CD8-positive, alpha-beta memory T cell (primary cell): Measurements from ENCODE around the gene LITAF. TPM values are rescaled to one million over a fixed set of nuclear protein-coding genes. Genes with fewer than 3 reads are reported as not detected.

ENCODE experiments used
- CTCF ChIA-PET: fragments of 350-600 bp; sonication (Branson Sonifier 250); formaldehyde crosslinking; loops from one replicate; lab custom pipeline; 2021; ENCODE audit warnings: antibody characterized with exemption; lab: Charles Lee
- POLR2A ChIA-PET: fragments of 350-600 bp; sonication (Branson Sonifier 250); formaldehyde crosslinking; loops from one replicate; lab custom pipeline; 2021; ENCODE audit warnings: antibody characterized with exemption; lab: Charles Lee
- DNase-seq, 5 donors: peaks; one replicate each; pipeline versions ENCODE4 v3.0.0 to v3.0.0-alpha.2; 2020 to 2022; ENCODE audit warnings: mixed read lengths in 1 of 5
- H3K27ac ChIP-seq: one replicate; pipeline ENCODE4 v1.7.0; 2013; ENCODE audit warnings: low read depth, mild to moderate bottlenecking, low read length, moderate library complexity
- H3K27me3 ChIP-seq: 2 replicates; pipeline ENCODE4 v1.7.0; 2013; ENCODE audit warnings: low read length, mild to moderate bottlenecking; ENCODE audit not compliant: insufficient read depth, poor library complexity, severe bottlenecking
- H3K36me3 ChIP-seq: 2 replicates; pipeline ENCODE4 v1.7.0; 2013; ENCODE audit warnings: mild to moderate bottlenecking, low read length, moderate library complexity; ENCODE audit not compliant: insufficient read depth
- H3K4me1 ChIP-seq: 2 replicates; pipeline ENCODE4 v1.7.0; 2013; ENCODE audit warnings: mild to moderate bottlenecking, low read length, moderate library complexity; ENCODE audit not compliant: insufficient read depth
- H3K4me3 ChIP-seq: 2 replicates; pipeline ENCODE4 v1.7.0; 2013; ENCODE audit warnings: mild to moderate bottlenecking, low read length
- H3K9me3 ChIP-seq: 2 replicates; pipeline ENCODE4 v1.7.0; 2013; ENCODE audit warnings: mild to moderate bottlenecking, low read length
- H3K27ac Mint-ChIP-seq, 8 donors: one replicate each; pipeline ENCODE4 v1.8.0; 2020 to 2021; ENCODE audit warnings: mixed read lengths in 8 of 8, mild to moderate bottlenecking in 6 of 8, inconsistent platforms in 3 of 8, moderate library complexity in 3 of 8
- H3K27me3 Mint-ChIP-seq, 2 donors: one replicate each; pipeline ENCODE4 v1.8.0; 2020 to 2021; ENCODE audit warnings: mixed read lengths in 2 of 2, mild to moderate bottlenecking in 1 of 2, moderate library complexity in 1 of 2
- H3K36me3 Mint-ChIP-seq, 3 donors: one replicate each; pipeline ENCODE4 v1.8.0; 2020 to 2021; ENCODE audit warnings: mixed read lengths in 3 of 3, inconsistent platforms in 1 of 3, mild to moderate bottlenecking in 1 of 3
- H3K4me1 Mint-ChIP-seq, 3 donors: one replicate each; pipeline ENCODE4 v1.8.0; 2020 to 2021; ENCODE audit warnings: mixed read lengths in 3 of 3, inconsistent platforms in 1 of 3, mild to moderate bottlenecking in 1 of 3
- H3K4me3 Mint-ChIP-seq, 7 donors: one replicate each; pipeline ENCODE4 v1.8.0; 2020 to 2021; ENCODE audit warnings: mixed read lengths in 7 of 7, mild to moderate bottlenecking in 6 of 7, moderate library complexity in 4 of 7, inconsistent platforms in 2 of 7
- H3K9me3 Mint-ChIP-seq, 5 donors: one replicate each; pipeline ENCODE4 v1.8.0; 2020 to 2022; ENCODE audit warnings: mixed read lengths in 5 of 5, mild to moderate bottlenecking in 3 of 5, moderate library complexity in 2 of 5, inconsistent platforms in 1 of 5
- polyA plus RNA-seq: library from polyadenylated mRNA; unstranded; fragments of 300-500 nt; fragmentation: Illumina TruSeq; gene quantifications from one replicate; pipeline ENCODE4 v1.2.3, GENCODE V29; 2021
- total RNA-seq, 2 experiments: library from RNA; stranded (reverse); gene quantifications; one replicate each; pipeline ENCODE4 v1.2.3, GENCODE V29; 2021

The LITAF gene
- total and polyA plus RNA-seq, 3 experiments from 2014 or later = 199 to 629 (median 201) TPM

GRCh38 chr16:11611871-11612664 lies 25.3 kb upstream of the LITAF start:
- no peaks in the 10 kb centered on the region for H3K9me3 Mint-ChIP-seq
- no peak overlapping the region for H3K4me3 Mint-ChIP-seq
- Histone ChIP-seq H3K4me3 (no peak overlapping the region), H3K4me1 (peaks cover 20% of the 10 kb centered on the region), H3K36me3 (no peaks in the 10 kb centered on the region), H3K27ac (no peak overlapping the region), H3K9me3 (no peaks in the 10 kb centered on the region), H3K27me3 (no peaks in the 10 kb centered on the region)
- H3K27ac Mint-ChIP-seq = peak overlapping the region in 2 of 8 donors; percentile 58 to 63
- H3K36me3 Mint-ChIP-seq = no peaks in the 10 kb centered on the region
- CTCF ChIA-PET = interaction anchor here (1.0 kb wide), 1 partner anchor 10 kb away, joined by 3 read pairs; no protein-coding TSS in a partner anchor
- peaks cover 0 to 2% of the 10 kb centered on the region in 2 donors for H3K27me3 Mint-ChIP-seq
- DNase-seq = no peak
- peaks cover 22 to 32% (median 27%) of the 10 kb centered on the region in 3 donors for H3K4me1 Mint-ChIP-seq
- POLR2A ChIA-PET = interaction anchor here (0.5 kb wide), 1 partner anchor 30 kb away, joined by 5 read pairs; no protein-coding TSS in a partner anchor

GRCh38 chr16:11610580-11610979 lies 23.9 kb upstream of the LITAF start:
- Histone ChIP-seq H3K9me3 (no peaks in the 10 kb centered on the region), H3K27ac (no peak overlapping the region), H3K27me3 (no peaks in the 10 kb centered on the region), H3K4me3 (no peak overlapping the region), H3K36me3 (no peaks in the 10 kb centered on the region), H3K4me1 (peaks cover 10% of the 10 kb centered on the region)
- H3K9me3 Mint-ChIP-seq = no peaks in the 10 kb centered on the region
- ChIA-PET CTCF (no interaction called here), POLR2A (no interaction called here)
- DNase-seq = no peak
- no peak overlapping the region for H3K4me3 Mint-ChIP-seq
- peaks cover 0 to 2% of the 10 kb centered on the region in 2 donors for H3K27me3 Mint-ChIP-seq
- no peak overlapping the region for H3K27ac Mint-ChIP-seq
- peaks cover 22 to 25% (median 25%) of the 10 kb centered on the region in 3 donors for H3K4me1 Mint-ChIP-seq
- H3K36me3 Mint-ChIP-seq = no peaks in the 10 kb centered on the region

- Mint-ChIP-seq H3K36me3 (no peaks in the 10 kb centered on the region), H3K4me1 (peaks cover 22 to 27% (median 25%) of the 10 kb centered on the region in 3 donors), H3K9me3 (no peaks in the 10 kb centered on the region), H3K27ac (peak overlapping the region in 1 of 8 donors; percentile 6), H3K27me3 (peaks cover 0 to 2% of the 10 kb centered on the region in 2 donors), H3K4me3 (no peak overlapping the region)
- POLR2A ChIA-PET = no interaction called here
- Histone ChIP-seq H3K4me3 (no peak overlapping the region), H3K9me3 (no peaks in the 10 kb centered on the region), H3K27ac (no peak overlapping the region), H3K4me1 (peaks cover 10% of the 10 kb centered on the region), H3K36me3 (no peaks in the 10 kb centered on the region), H3K27me3 (no peaks in the 10 kb centered on the region)
- CTCF ChIA-PET = no interaction called here
- DNase-seq = no peak
Observed at GRCh38 chr16:11610121-11610505, 23.4 kb upstream of the LITAF start.

- Mint-ChIP-seq H3K4me3 (no peak overlapping the region), H3K27me3 (peaks cover 0 to 2% of the 10 kb centered on the region in 2 donors), H3K27ac (no peak overlapping the region), H3K9me3 (no peaks in the 10 kb centered on the region), H3K4me1 (peaks cover 19 to 24% (median 21%) of the 10 kb centered on the region in 3 donors), H3K36me3 (no peaks in the 10 kb centered on the region)
- Histone ChIP-seq H3K9me3 (no peaks in the 10 kb centered on the region), H3K27me3 (no peaks in the 10 kb centered on the region), H3K4me3 (no peak overlapping the region), H3K36me3 (no peaks in the 10 kb centered on the region), H3K27ac (no peak overlapping the region), H3K4me1 (peaks cover 10% of the 10 kb centered on the region)
- CTCF ChIA-PET = no interaction called here
- POLR2A ChIA-PET = no interaction called here
- DNase-seq = no peak
Observed at GRCh38 chr16:11609474-11610120, 22.9 kb upstream of the LITAF start.

- no peak overlapping the region for H3K27ac ChIP-seq
- no peaks in the 10 kb centered on the region for H3K36me3 ChIP-seq
- Mint-ChIP-seq H3K36me3 (no peaks in the 10 kb centered on the region), H3K4me1 (peaks cover 3 to 9% (median 3%) of the 10 kb centered on the region in 3 donors), H3K27me3 (no peaks in the 10 kb centered on the region), H3K4me3 (no peak overlapping the region), H3K27ac (peak overlapping the region in 1 of 8 donors; percentile 51), H3K9me3 (no peaks in the 10 kb centered on the region)
- H3K4me1 ChIP-seq = no peaks in the 10 kb centered on the region
- CTCF ChIA-PET = no interaction called here
- no peak for DNase-seq
- no peaks in the 10 kb centered on the region for H3K9me3 ChIP-seq
- POLR2A ChIA-PET = no interaction called here
- H3K4me3 ChIP-seq = no peak overlapping the region
- H3K27me3 ChIP-seq = no peaks in the 10 kb centered on the region
Observed at GRCh38 chr16:11605891-11606290, 19.2 kb upstream of the LITAF start.

GRCh38 chr16:11605564-11605886 lies 18.8 kb upstream of the LITAF start:
- POLR2A ChIA-PET = no interaction called here
- CTCF ChIA-PET = no interaction called here

GRCh38 chr16:11604783-11605563 lies 18.3 kb upstream of the LITAF start:
- ChIA-PET CTCF (interaction anchor here (1.2 kb wide), 1 partner anchor 17 kb away, joined by 3 read pairs; no protein-coding TSS in a partner anchor), POLR2A (no interaction called here)
- no peaks in the 10 kb centered on the region for H3K27me3 Mint-ChIP-seq
- no peak overlapping the region for H3K27ac ChIP-seq
- no peak overlapping the region for H3K4me3 ChIP-seq
- H3K27me3 ChIP-seq = no peaks in the 10 kb centered on the region
- no peak overlapping the region for H3K4me3 Mint-ChIP-seq
- H3K4me1 Mint-ChIP-seq = peaks cover 0 to 8% (median 3%) of the 10 kb centered on the region in 3 donors
- no peaks in the 10 kb centered on the region for H3K9me3 Mint-ChIP-seq
- no peaks in the 10 kb centered on the region for H3K9me3 ChIP-seq
- H3K36me3 ChIP-seq = no peaks in the 10 kb centered on the region
- peak overlapping the region in 1 of 8 donors; percentile 29 for H3K27ac Mint-ChIP-seq
- no peak for DNase-seq
- H3K4me1 ChIP-seq = no peaks in the 10 kb centered on the region
- no peaks in the 10 kb centered on the region for H3K36me3 Mint-ChIP-seq

More at GRCh38 chr16:11605564-11605886, 18.8 kb upstream of the LITAF start:
- Histone ChIP-seq H3K4me1 (no peaks in the 10 kb centered on the region), H3K27me3 (no peaks in the 10 kb centered on the region), H3K36me3 (no peaks in the 10 kb centered on the region), H3K9me3 (no peaks in the 10 kb centered on the region), H3K27ac (no peak overlapping the region), H3K4me3 (no peak overlapping the region)
- peak overlapping the region in 2 of 8 donors; percentile 29 to 51 for H3K27ac Mint-ChIP-seq
- H3K27me3 Mint-ChIP-seq = no peaks in the 10 kb centered on the region
- no peak overlapping the region for H3K4me3 Mint-ChIP-seq
- H3K9me3 Mint-ChIP-seq = no peaks in the 10 kb centered on the region
- no peaks in the 10 kb centered on the region for H3K36me3 Mint-ChIP-seq
- DNase-seq = no peak
- peaks cover 1 to 8% (median 3%) of the 10 kb centered on the region in 3 donors for H3K4me1 Mint-ChIP-seq
